GM12874 (cell line): ENCODE results near the gene TMEM221.

Experiments used
- TF ChIP-seq, protein P1 (sequence below): IDR thresholded peaks from 2 replicates; pipeline ENCODE4 v1.5.1; 2011; ENCODE audit warnings: low read depth, mild to moderate bottlenecking, control low read depth, low read length, moderate library complexity; ENCODE audit not compliant: insufficient read depth

Gene TMEM221

DNA sequence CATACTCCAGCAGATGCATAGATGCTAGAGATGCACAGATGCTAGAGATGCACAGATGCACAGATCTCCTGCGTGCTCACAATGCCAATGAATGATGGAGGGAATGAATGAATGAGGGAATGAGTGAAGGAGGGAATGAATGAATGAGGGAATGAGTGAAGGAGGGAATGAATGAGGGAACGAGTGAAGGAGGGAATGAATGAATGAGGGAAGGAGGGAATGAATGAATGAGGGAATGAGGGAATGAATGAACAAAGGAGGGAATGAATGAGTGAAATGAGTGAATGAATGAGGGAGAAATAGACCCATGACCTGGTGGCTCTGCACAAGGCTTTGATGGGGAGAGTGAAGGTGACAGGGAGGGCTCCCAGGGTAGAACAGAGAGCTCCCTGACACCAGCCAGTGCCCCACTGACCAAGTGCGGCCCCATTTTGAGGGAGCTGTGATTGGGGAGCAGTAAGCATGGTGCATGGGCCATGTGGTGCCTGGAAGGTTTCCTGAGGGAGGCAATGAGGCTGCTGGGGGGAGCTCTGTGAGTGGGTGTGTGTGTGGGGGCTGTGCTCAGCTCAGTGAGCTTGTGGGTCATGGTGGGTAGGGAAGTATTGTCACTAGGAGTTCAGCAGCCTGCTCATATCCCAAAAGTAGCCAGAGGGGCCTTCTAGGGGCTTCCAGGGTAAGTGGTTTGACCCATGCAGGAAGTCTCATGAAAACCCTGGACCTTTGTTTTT, 34.6 kb upstream of the TMEM221 start:
- TF ChIP-seq, protein P1, sequence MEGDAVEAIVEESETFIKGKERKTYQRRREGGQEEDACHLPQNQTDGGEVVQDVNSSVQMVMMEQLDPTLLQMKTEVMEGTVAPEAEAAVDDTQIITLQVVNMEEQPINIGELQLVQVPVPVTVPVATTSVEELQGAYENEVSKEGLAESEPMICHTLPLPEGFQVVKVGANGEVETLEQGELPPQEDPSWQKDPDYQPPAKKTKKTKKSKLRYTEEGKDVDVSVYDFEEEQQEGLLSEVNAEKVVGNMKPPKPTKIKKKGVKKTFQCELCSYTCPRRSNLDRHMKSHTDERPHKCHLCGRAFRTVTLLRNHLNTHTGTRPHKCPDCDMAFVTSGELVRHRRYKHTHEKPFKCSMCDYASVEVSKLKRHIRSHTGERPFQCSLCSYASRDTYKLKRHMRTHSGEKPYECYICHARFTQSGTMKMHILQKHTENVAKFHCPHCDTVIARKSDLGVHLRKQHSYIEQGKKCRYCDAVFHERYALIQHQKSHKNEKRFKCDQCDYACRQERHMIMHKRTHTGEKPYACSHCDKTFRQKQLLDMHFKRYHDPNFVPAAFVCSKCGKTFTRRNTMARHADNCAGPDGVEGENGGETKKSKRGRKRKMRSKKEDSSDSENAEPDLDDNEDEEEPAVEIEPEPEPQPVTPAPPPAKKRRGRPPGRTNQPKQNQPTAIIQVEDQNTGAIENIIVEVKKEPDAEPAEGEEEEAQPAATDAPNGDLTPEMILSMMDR: no peak

DNA sequence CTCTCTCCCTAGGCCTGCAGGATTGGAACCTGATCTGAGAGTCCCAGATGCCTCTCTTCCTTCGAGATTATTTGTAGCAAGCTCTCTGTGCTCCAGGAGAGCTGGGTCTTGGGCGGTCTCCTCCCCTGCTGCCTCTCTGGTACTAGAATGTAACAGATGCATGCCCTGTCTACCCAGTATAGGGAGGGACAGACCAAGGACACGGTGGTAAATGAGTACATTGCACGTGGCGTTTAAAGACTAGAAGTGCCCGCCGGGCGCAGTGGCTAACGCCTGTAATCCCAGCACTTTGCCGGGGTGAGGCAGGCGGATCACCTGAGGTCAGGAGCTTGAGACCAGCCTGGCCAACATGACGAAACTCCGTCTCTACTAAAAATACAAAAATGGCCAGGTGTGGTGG, 33.5 kb upstream of the TMEM221 start:
- TF ChIP-seq, protein P1: no peak

DNA sequence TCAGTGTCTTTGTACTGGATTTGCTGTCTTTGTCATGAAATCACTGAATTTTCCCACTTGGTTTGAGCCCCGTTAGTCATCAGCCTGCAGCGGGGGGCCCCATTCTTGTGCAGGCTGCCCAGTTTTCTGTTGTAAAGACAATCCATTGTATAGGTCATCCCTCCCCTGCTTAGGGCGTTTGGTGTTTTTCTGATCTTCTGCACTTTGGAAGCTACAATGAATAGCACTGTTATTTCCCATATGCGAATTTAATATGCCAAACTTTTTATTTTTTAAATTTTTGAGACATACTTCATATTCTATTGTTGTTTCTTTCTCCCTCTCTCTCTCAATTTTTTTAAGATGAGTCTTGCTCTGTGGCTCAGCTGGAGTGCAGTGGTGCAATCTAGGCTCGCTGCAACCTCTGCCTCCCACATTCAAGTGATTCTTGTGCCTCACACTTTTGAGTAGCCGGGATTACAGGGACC, 30.9 kb upstream of the TMEM221 start:
- TF ChIP-seq, protein P1: no peak

DNA sequence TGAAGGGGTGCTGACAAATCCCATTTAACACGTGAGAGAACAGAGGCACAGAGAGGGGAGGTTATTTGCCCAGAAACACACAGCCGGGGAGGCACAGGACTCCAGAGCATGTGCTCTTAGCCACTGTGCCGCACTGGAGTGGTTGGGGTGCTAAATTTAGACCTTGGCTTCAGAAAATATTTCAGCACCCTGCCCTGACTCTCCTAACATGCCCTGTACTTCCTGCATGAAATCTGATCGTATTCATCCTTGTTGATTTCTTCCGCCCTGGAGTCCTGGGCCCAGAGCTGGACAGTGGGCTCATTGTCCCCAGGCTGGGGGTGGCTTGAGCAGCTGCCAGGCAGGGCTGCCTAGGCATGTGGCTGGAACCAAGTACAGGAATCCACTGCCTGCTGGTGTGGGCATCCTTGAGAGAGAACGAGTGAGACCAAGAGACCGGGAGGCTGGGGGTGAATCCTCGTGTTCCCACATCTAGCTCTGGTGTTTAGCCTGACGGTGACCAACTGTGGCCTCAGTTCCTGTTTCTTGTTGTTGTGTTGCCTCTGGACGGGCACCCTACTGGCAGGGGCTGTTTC, 27.2 kb upstream of the TMEM221 start:
- TF ChIP-seq, protein P1: no peak

DNA sequence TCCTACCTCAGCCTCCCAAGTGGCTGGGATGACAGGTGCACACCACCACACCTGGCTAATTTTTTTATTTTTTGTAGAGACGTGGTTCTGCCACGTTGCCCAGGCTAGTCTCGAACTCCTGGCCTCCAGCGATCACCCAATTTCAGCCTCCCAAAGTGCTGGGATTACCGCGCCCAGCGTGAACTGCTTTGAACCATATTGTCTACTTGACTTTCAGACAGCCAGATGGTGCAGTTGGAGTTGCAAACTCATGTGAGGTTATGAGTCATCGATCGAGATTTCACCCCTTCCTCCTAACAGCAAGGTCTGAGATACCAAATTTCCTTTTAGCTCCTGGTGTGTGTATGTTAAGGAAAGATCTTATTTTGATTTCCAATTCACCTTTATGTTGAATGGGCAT, 24.6 kb upstream of the TMEM221 start:
- TF ChIP-seq, protein P1: no peak

DNA sequence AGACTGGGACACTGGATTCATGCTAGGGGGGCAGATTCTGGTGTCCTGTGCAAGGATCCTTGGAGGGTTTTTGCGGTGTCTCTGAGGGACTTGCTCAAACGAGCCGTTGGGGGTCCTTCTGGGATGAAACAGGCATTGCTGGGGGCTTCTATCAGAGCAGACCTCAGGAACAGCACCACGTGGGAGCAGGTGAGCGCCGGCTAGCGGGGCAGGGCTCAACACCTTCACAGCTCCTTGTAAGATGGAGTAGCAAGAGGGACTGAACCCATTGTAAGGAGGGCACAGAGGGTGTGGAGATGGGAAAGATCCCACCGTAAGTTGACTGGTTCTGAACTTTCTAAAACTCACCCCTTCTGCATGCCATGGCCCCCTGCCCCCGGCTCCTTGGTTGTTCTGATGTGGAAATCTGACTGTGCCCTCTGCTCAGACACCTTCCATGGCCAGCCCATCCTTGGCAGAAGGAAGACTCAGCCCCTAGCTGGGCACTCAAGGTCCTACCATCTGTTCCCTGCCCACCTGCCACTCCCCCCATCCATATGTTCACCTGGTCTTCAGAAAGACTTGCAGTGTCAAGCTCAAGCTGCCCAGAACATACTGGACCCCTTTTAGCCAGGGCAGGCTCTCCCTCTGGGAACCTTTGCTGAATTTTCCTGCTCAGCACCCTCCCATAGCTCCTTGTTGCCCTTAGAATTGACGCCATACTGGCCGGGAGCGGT, 23.1 kb upstream of the TMEM221 start:
- TF ChIP-seq, protein P1: no peak

DNA sequence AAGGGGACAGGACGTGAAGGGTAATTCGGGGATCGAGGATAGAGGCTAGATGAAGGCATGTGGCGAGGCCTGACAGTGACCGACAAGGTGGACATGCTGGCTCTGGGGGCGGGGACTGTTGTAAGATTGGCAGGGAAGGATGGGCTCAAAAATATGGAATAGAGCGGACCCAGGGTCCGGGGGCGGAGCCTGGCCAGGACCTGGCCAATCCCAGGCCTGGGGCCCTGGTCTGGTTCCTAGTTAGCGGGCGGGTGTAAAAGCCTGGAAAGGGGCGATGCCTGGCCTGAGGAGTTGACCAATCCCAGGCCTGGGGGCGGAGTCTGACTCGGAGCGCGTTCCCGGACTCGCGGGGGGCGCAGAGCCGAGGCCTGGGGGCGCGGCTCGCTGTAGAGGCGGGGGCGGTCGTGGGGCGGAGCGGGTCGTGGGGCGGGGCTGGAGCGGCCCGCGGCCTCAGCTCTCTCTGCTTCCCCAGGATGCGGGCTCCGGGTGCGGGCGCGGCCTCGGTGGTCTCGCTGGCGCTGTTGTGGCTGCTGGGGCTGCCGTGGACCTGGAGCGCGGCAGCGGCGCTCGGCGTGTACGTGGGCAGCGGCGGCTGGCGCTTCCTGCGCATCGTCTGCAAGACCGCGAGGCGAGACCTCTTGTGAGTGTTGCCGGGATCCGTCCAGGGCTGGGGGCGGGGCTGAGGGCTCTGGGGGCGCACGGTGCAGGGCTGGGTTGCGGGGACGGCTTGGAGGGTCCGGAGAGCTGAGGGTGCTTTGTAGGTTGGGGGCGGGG, 21.8 kb upstream of the TMEM221 start, which contains the start of gene SLC27A1:
Gene SLC27A1, plus strand, starts transcription at position 457 of the 774 bp plus-strand sequence. Its CDS starts 17 bp downstream, at position 474.
- TF ChIP-seq, protein P1: no peak
